CD14-positive monocyte (primary cell): ENCODE data around the gene ARHGEF11. TPM values are rescaled to one million over a fixed set of nuclear protein-coding genes. Genes with fewer than 3 reads are reported as not detected.

Experiments used
- DNase-seq, 3 donors: peaks; one replicate each; pipeline ENCODE4 v3.0.0-alpha.2; 2011 to 2022
- H2AFZ ChIP-seq: 2 replicates; pipeline ENCODE4 v1.6.0; 2012; ENCODE audit warnings: mild to moderate bottlenecking, low read depth, low read length, inconsistent platforms; ENCODE audit not compliant: insufficient read depth, poor library complexity, severe bottlenecking
- H3K27ac ChIP-seq, 2 donors: 1 replicate in 1 of 2; 2 replicates in 1 of 2; pipeline ENCODE4 v1.5.1; 2012 to 2013; ENCODE audit warnings: low read length in 2 of 2, control low read depth in 1 of 2, inconsistent platforms in 1 of 2, low read depth in 1 of 2, mild to moderate bottlenecking in 1 of 2
- H3K27me3 ChIP-seq, 2 donors: one replicate each; pipeline versions ENCODE4 v1.6.0 to v1.6.1; 2011 to 2013; ENCODE audit warnings: low read length in 2 of 2; ENCODE audit not compliant: control insufficient read depth in 2 of 2, insufficient read depth in 2 of 2
- H3K36me3 ChIP-seq, 2 donors: replicated peaks in 1 of 2; 1 replicate in 1 of 2; 2 replicates in 1 of 2; pipeline versions ENCODE4 v1.5.1 to v1.6.1; 2012 to 2013; ENCODE audit warnings: low read length in 2 of 2, control low read depth in 1 of 2, inconsistent platforms in 1 of 2, mild to moderate bottlenecking in 1 of 2; ENCODE audit not compliant: insufficient read depth in 2 of 2, control insufficient read depth in 1 of 2
- H3K4me1 ChIP-seq, 2 donors: 1 replicate in 1 of 2; 2 replicates in 1 of 2; pipeline versions ENCODE4 v1.5.1 to v1.6.1; 2012 to 2013; ENCODE audit warnings: low read length in 2 of 2, control low read depth in 1 of 2, inconsistent platforms in 1 of 2, mild to moderate bottlenecking in 1 of 2, moderate library complexity in 1 of 2; ENCODE audit not compliant: insufficient read depth in 2 of 2, control insufficient read depth in 1 of 2
- H3K4me2 ChIP-seq: replicated peaks from 2 replicates; pipeline ENCODE3; 2012; ENCODE audit warnings: low read length, moderate library complexity, mild to moderate bottlenecking; ENCODE audit not compliant: poor library complexity, severe bottlenecking; ENCODE audit errors: extremely low read depth
- H3K4me3 ChIP-seq, 3 experiments: fragments of 200-600 bp in 1 of 3; sonication (generic) in 1 of 3; replicated peaks in 1 of 3; 1 replicate in 2 of 3; 2 replicates in 1 of 3; pipeline ENCODE4 v1.5.1; 2011 to 2013; ENCODE audit warnings: low read length in 3 of 3, mild to moderate bottlenecking in 3 of 3, control low read depth in 2 of 3, low read depth in 2 of 3, inconsistent platforms in 1 of 3, moderate library complexity in 1 of 3
- H3K79me2 ChIP-seq: 2 replicates; pipeline ENCODE4 v1.6.0; 2012; ENCODE audit warnings: mild to moderate bottlenecking, control low read depth, inconsistent platforms, low read length, moderate library complexity; ENCODE audit not compliant: insufficient read depth
- H3K9ac ChIP-seq: 2 replicates; pipeline ENCODE4 v1.6.0; 2017; ENCODE audit warnings: low read length, mild to moderate bottlenecking; ENCODE audit not compliant: insufficient read depth, poor library complexity, severe bottlenecking
- H3K9me3 ChIP-seq, 2 donors: replicated peaks in 1 of 2; 1 replicate in 1 of 2; 2 replicates in 1 of 2; pipeline versions ENCODE4 v1.5.1 to v1.6.1; 2012 to 2013; ENCODE audit warnings: low read length in 2 of 2, control low read depth in 1 of 2; ENCODE audit not compliant: control insufficient read depth in 1 of 2, insufficient read depth in 1 of 2
- H4K20me1 ChIP-seq: 2 replicates; pipeline ENCODE4 v1.6.0; 2012; ENCODE audit warnings: mild to moderate bottlenecking, low read length, control low read depth, moderate library complexity; ENCODE audit not compliant: insufficient read depth
- H3K27ac Mint-ChIP-seq, 7 donors: one replicate each; pipeline ENCODE4 v1.8.0; 2020; ENCODE audit warnings: mild to moderate bottlenecking in 7 of 7, mixed read lengths in 7 of 7, moderate library complexity in 6 of 7, inconsistent platforms in 2 of 7
- H3K27me3 Mint-ChIP-seq, 3 donors: one replicate each; pipeline ENCODE4 v1.8.0; 2021 to 2022; ENCODE audit warnings: low read depth in 3 of 3, mild to moderate bottlenecking in 3 of 3, mixed read lengths in 3 of 3, moderate library complexity in 3 of 3, inconsistent platforms in 1 of 3
- H3K36me3 Mint-ChIP-seq, 2 donors: one replicate each; pipeline ENCODE4 v1.8.0; 2020; ENCODE audit warnings: mixed read lengths in 2 of 2, inconsistent platforms in 1 of 2, mild to moderate bottlenecking in 1 of 2
- H3K4me1 Mint-ChIP-seq: one replicate; pipeline ENCODE4 v1.8.0; 2020; ENCODE audit warnings: mild to moderate bottlenecking, mixed read lengths
- H3K4me3 Mint-ChIP-seq, 2 donors: one replicate each; pipeline ENCODE4 v1.8.0; 2020; ENCODE audit warnings: mild to moderate bottlenecking in 2 of 2, mixed read lengths in 2 of 2, moderate library complexity in 1 of 2
- H3K9me3 Mint-ChIP-seq, 7 donors: one replicate each; pipeline ENCODE4 v1.8.0; 2020 to 2022; ENCODE audit warnings: mixed read lengths in 7 of 7, mild to moderate bottlenecking in 6 of 7, moderate library complexity in 6 of 7, inconsistent platforms in 2 of 7
- CTCF ChIP-seq: fragments of 200-600 bp; IDR thresholded peaks from one replicate; pipeline ENCODE4 v1.8.0; 2022; ENCODE audit warnings: antibody characterized with exemption, mild to moderate bottlenecking
- WGBS: methylation state at CpG from one replicate; pipeline ENCODE4 v1.1.5; 2013; ENCODE audit warnings: missing lambda C conversion rate; ENCODE audit not compliant: insufficient coverage; 5-methylcytosine and 5-hydroxymethylcytosine counted together
- intact Hi-C, 2 donors: fragments of 100-400 bp; cut with micrococcal nuclease; formaldehyde crosslinking; loops; one replicate each; pipeline versions ENCODE4 v1.15.0 to v1.15.1; 2023
- polyA plus RNA-seq, 3 donors: library from polyadenylated mRNA; depleted of rRNA in 1 of 3; unstranded in 2 of 3; stranded (reverse) in 1 of 3; fragments of 300-500 nt in 2 of 3; fragments of >200 nt in 1 of 3; fragmentation: Illumina TruSeq in 2 of 3; gene quantifications; 1 replicate in 2 of 3; 2 replicates in 1 of 3; pipeline ENCODE4 v1.2.3, GENCODE V29; 2012 to 2021

Gene ARHGEF11
- polyA plus RNA-seq, 3 donors: 17.0 to 78.5 (median 17.7) TPM

- H3K27ac ChIP-seq: no peak overlapping the region
- Mint-ChIP-seq H3K27me3 (no peaks in the 10 kb centered on the region), H3K9me3 (no peaks in the 10 kb centered on the region), H3K4me1 (no peaks in the 10 kb centered on the region), H3K27ac (peak overlapping the region in 1 of 7 donors; percentile 30), H3K36me3 (peaks cover 96 to 100% of the 10 kb centered on the region in 2 donors), H3K4me3 (no peak overlapping the region)
- H3K79me2 ChIP-seq: no peaks in the 10 kb centered on the region
- intact Hi-C loops: no loop called here
- no peaks in the 10 kb centered on the region for H3K9me3 ChIP-seq
- no peak overlapping the region for H3K9ac ChIP-seq
- 100% methylated on average over 4 of the region's 17 CpGs for WGBS
- no peak overlapping the region for H3K4me2 ChIP-seq
- peaks cover 30% of the 10 kb centered on the region for H4K20me1 ChIP-seq
- TF ChIP-seq CTCF: no peak
- no peak for DNase-seq
- H2AFZ ChIP-seq: no peak overlapping the region
- H3K27me3 ChIP-seq: no peaks in the 10 kb centered on the region
- no peaks in the 10 kb centered on the region for H3K4me1 ChIP-seq
- H3K36me3 ChIP-seq: peaks cover 100% of the 10 kb centered on the region in 2 donors
- H3K4me3 ChIP-seq: no peak overlapping the region
Measured at GRCh38 chr1:156947818-156948525, 97.6 kb downstream of the ARHGEF11 start.

- Histone ChIP-seq H3K27ac (no peak overlapping the region), H3K9me3 (no peaks in the 10 kb centered on the region), H3K4me3 (no peak overlapping the region), H3K4me1 (no peaks in the 10 kb centered on the region), H3K36me3 (peaks cover 100% of the 10 kb centered on the region in 2 donors), H3K27me3 (no peaks in the 10 kb centered on the region), H2AFZ (no peak overlapping the region), H3K79me2 (no peaks in the 10 kb centered on the region), H3K4me2 (no peak overlapping the region), H3K9ac (no peak overlapping the region), H4K20me1 (peaks cover 30% of the 10 kb centered on the region)
- no peak overlapping the region for H3K4me3 Mint-ChIP-seq
- WGBS: 100% methylated on average over 3 of the region's 9 CpGs
- DNase-seq: no peak
- H3K27ac Mint-ChIP-seq: peak overlapping the region in 1 of 7 donors; percentile 30
- no peak for TF ChIP-seq CTCF
- H3K4me1 Mint-ChIP-seq: no peaks in the 10 kb centered on the region
- no peaks in the 10 kb centered on the region for H3K27me3 Mint-ChIP-seq
- H3K9me3 Mint-ChIP-seq: no peaks in the 10 kb centered on the region
- intact Hi-C loops: no loop called here
- H3K36me3 Mint-ChIP-seq: peaks cover 97 to 100% of the 10 kb centered on the region in 2 donors
Measured at GRCh38 chr1:156947127-156947526, 98.4 kb downstream of the ARHGEF11 start.
